NT2/D1 (cell line): ENCODE results near the gene GSG1L.

Experiments
- YY1 ChIP-seq: IDR thresholded peaks from 2 replicates; pipeline ENCODE4 v1.6.1; 2011; ENCODE audit not compliant: insufficient read length, insufficient read depth
- ZNF274 ChIP-seq: IDR thresholded peaks from 2 replicates; pipeline ENCODE4 v1.6.1; 2011; ENCODE audit warnings: mild to moderate bottlenecking, low read depth, low read length

DNA sequence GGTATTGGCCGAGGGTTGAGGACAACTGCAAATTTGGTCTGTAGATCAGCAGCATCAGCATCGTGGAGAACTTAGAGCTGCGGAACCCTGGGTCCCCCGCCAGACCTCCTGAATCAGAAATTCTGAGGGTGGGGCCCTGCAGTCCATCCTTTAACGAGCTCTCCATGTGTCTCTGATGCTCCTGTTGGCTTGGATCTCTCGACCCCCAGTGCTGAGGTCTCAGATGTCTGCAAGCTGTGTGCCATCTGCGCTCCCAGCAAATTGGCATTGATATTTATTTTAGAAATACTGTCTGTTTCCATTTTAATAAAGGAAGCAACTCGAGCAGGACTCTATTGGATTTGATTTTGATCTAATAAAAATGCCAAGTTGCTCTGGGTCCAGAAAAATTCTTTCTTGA is 263.6 kb downstream of the GSG1L start:
- TF ChIP-seq YY1 (no peak), ZNF274 (no peak)
